GM19193 (cell line): Measurements from ENCODE around the gene CAPN8.

Experiments used
- POLR2A ChIP-seq: IDR thresholded peaks from 4 replicates; pipeline ENCODE4 v1.6.1; 2011; ENCODE audit not compliant: insufficient read depth, insufficient read length; ENCODE audit errors: extremely low read depth

Gene CAPN8

GRCh38 chr1:223621312-223621734 lies 44.2 kb downstream of the CAPN8 start:
- TF ChIP-seq POLR2A = no peak

- TF ChIP-seq POLR2A = no peak
Measured at GRCh38 chr1:223620297-223620897, 45.1 kb downstream of the CAPN8 start.

- no peak for TF ChIP-seq POLR2A
Measured at GRCh38 chr1:223618680-223619079, 46.8 kb downstream of the CAPN8 start.

GRCh38 chr1:223617323-223618070 lies 48.0 kb downstream of the CAPN8 start:
- no peak for TF ChIP-seq POLR2A

- no peak for TF ChIP-seq POLR2A
Measured at GRCh38 chr1:223616586-223616985, 48.9 kb downstream of the CAPN8 start.

- no peak for TF ChIP-seq POLR2A
Measured at GRCh38 chr1:223611936-223612335, 53.6 kb downstream of the CAPN8 start.

- TF ChIP-seq POLR2A = no peak
Measured at GRCh38 chr1:223609977-223610376, 55.5 kb downstream of the CAPN8 start.

- TF ChIP-seq POLR2A = no peak
Measured at GRCh38 chr1:223609066-223609465, 56.4 kb downstream of the CAPN8 start.

- no peak for TF ChIP-seq POLR2A
Measured at GRCh38 chr1:223558512-223558911, 107.0 kb downstream of the CAPN8 start.

- TF ChIP-seq POLR2A = no peak
Measured at GRCh38 chr1:223557130-223557475, 108.4 kb downstream of the CAPN8 start.

- TF ChIP-seq POLR2A = no peak
Measured at GRCh38 chr1:223556414-223557129, 108.9 kb downstream of the CAPN8 start.

- no peak for TF ChIP-seq POLR2A
Measured at GRCh38 chr1:223553957-223554356, 111.5 kb downstream of the CAPN8 start.

- no peak for TF ChIP-seq POLR2A
Measured at GRCh38 chr1:223551610-223552009, 113.9 kb downstream of the CAPN8 start.

- no peak for TF ChIP-seq POLR2A
Measured at GRCh38 chr1:223549740-223550139, 115.8 kb downstream of the CAPN8 start.

- TF ChIP-seq POLR2A = no peak
Measured at GRCh38 chr1:223547316-223548114, 118.0 kb downstream of the CAPN8 start.
